Muscle of arm (tissue), 12 donors: ENCODE results near the gene ATP4A. TPM values are rescaled to one million over a fixed set of nuclear protein-coding genes. Genes with fewer than 3 reads are reported as not detected.

Experiments
- DNase-seq: peaks from one replicate; pipeline ENCODE4 v3.0.0-alpha.2; 2013
- polyA plus RNA-seq, 12 donors: library from polyadenylated mRNA; unstranded; fragments of 120-200 nt; gene quantifications; one replicate each; pipeline ENCODE4 v1.2.1, GENCODE V29; 2013; ENCODE audit not compliant: insufficient read length in 12 of 12

The ATP4A gene
- polyA plus RNA-seq, 12 donors = 0.21 to 0.26 TPM; not detected in 10

DNA sequence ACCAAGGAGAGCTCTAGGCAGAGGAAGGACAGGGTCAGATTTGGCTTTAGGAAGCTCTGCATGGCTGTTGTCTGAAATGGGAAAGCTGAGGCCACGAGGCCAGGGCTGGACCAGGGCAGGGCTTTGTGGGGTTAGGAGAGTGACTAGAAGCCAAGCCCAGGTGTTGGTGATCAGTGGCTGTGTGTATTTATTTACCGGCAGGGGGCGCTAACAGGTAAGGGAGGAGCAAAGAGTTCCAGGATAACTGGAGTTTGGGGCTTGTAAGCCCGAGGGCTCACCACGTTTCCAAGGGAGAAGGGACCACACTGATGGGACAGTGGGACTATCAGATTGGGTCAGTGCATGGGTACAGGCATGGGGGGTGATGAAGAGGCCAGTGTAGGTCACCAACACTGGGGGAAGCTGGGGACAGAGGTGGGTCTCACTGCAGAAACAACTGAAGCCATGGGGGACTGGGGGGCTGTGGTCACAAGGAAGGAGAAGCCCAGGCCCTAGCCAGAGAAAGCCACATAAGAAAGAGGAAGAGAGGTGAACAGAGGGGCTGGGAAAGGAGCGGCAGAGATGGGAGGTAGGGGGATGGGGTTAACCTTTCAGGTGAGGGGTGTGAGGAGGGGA is 14.2 kb downstream of the ATP4A start:
- peak; percentile 27 for DNase-seq

DNA sequence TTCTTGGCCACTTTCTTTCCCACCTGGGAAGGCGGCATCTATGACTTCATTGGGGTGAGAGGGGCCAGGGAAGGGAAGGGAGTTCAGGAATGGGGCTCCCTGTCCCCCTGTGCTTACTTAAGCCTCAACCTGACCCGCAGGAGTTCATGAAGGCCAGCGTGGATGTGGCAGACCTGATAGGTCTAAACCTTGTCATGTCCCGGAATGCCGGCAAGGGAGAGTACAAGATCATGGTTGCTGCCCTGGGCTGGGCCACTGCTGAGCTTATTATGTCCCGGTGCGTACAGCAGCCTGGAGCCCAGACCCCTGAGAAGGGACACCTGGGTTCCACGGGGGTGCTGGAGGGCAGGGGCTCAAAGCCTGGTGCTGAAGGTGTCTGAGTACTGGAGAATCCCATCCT is 16.9 kb downstream of the ATP4A start:
- DNase-seq = no peak

DNA sequence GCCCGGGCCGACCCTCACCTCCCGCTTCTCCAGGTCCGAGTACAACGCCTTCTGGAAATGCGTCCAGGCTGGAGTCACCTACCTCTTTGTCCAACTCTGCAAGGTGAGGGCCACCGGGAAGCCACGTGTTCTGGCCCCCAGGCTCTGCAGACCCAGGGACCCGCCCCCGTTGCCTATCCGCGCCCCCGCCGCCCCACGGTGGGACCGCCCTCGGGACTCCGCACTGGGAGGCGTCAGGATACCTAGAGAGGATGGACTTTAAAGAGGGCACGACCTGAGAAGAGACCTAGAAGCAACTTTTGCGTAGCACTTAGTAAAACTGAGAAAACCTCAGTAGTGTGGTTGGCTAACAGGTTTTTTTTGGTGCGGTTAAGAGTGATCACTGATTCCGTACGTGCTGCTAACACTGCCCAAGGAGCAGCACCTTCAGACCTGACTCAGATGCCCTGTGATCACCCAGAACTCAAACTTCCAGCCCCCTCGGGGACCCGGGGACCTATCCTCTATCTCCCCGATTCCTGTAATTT is 17.5 kb downstream of the ATP4A start:
- no peak for DNase-seq

DNA sequence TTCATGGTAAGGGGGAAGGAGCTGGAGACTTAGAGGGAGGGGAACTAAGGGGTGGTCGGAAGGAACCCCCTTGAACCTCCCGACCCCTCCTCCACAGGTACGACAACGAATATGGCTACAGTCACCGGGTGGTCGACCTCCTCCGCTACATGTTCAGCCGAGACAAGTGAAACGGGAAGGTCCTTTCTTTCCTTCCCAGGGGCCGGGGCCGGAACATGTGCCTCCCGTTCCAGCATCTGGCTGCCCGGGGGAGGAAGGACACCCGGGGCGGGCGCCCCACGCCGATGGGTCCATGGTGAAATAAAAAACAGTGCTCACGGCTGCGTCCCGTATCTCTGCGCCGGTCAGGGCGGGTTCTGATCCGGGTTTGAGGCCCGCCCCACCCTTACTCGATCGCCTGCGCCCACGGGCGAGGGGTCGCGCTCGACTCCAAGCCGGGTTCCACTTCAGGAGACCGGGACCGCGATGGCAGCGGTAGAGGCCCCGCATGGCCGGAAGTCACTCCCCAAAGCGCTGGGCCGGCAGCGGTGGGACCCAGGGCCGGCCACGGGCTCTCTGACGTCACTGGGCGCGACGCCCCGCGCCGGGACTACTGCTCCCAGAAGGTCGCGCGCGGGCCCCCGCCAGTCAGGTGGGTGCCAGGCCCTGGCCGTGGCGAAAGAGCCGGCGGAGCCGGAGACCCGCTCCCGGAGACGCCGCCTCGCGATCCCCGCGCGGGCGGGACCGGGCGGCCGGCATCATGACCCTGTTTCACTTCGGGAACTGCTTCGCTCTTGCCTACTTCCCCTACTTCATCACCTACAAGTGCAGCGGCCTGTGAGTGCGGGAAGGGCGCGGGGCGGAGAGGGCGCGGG is 18.2 kb downstream of the ATP4A start, which contains the start of gene TMEM147:
TSS of gene TMEM147 (plus strand) at position 626 of the 854 bp plus-strand sequence. CDS start at position 740, 114 bp downstream.
- DNase-seq = peak; percentile 90

DNA sequence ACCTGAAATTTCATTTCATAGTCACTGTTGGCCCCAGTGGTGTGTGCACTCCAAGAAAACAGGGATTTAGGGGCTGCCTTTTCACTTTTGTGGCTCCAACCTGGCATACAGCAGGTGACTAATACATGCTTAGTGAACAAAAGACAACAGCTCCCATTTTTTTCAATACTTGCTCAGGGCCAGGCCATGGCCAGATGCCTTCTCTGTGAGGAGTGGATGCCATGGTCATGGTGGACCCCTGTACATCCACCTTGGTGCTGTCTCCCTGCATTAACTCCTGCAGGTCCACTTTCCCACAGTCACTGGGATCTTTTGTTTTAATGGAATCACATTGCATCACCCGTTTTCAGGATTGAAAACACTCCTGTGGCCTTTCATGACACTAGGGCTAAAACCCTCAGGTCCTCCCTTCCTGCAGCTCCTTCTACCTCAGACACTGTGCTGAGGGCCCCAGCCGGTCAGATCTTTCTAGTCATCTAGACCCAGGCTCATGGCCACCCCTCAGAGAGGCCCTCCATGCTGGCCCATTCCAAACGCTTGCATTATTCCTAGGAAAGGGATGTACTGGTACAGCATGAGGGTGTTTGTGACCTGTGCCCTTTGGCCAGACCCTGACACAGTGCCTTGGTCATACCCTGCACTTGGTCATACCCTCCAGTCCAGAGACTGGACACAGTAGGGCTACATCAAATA is 19.2 kb downstream of the ATP4A start:
- no peak for DNase-seq

DNA sequence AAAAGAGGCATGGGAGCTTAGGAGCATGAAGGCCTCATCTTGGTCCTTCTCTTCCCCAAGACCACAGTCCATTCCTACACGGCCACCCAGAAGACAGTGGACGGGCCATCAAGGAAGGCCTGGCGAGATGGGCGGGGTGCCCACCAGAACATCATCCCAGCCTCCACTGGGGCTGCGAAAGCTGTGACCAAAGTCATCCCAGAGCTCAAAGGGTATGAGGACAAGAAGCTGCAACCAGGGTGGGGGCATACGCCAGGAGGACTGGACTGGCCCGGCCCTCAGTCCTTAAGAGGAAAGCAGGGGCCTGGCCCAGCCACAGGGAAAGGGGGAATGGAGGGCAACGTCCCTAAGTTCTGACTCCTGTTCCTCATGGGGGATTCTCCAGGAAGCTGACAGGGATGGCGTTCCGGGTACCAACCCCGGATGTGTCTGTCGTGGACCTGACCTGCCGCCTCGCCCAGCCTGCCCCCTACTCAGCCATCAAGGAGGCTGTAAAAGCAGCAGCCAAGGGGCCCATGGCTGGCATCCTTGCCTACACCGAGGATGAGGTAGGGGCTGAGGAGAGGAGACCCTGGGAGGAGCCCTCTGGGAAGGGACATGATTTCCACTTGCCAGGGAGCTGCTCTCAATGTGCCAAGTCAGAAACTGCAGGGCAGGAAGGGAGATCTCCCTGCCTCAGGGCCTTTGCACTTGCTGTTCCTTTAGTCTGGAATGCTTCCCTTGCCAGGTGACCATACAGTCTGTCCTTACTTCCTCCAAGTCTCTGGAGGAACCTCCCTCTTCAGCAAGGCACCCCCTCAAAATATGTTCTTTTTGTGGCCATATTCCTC is 20.0 kb downstream of the ATP4A start:
- no peak for DNase-seq

DNA sequence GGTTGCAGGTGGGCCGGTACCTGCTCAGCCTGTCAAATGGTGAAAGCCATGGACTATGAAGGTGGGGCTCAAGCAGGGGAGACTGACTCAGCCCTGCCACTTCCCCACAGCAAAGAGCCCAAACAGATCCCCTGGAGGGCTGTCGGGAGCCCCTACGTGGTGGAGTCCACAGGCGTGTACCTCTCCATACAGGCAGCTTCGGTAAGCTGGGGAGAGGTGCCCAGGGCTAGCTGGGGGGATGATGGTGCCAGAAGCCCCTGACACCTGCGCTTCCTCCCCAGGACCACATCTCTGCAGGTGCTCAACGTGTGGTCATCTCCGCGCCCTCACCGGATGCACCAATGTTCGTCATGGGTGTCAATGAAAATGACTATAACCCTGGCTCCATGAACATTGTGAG is 21.2 kb downstream of the ATP4A start:
- no peak for DNase-seq

DNA sequence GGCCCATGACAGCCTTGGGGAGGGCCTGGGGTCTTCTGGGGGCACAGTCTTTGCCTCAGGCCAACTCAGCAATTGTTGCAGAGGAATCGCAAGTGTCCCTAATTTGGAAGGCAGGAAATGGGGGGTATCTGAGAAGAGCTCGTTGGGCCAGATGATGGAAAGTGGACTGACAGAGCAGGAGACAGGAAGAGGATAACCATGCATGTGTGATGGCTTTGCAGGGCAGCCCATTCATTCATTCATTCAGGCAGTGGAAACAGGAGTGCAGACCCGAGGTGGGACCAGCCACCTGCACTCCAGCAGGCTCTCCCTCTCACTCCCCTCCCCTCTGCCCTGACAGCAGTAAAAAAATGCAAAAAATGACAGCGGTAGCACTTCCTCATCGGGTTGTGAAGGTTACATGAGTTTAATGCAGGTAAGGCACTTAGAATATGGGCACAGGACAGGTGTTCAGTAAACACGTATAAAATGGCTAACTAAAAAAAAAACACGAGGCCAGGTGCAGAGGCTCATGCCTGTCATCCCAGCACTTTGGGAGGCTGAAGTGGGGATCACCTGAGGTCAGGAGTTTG is 23.0 kb downstream of the ATP4A start:
- no peak for DNase-seq

DNA sequence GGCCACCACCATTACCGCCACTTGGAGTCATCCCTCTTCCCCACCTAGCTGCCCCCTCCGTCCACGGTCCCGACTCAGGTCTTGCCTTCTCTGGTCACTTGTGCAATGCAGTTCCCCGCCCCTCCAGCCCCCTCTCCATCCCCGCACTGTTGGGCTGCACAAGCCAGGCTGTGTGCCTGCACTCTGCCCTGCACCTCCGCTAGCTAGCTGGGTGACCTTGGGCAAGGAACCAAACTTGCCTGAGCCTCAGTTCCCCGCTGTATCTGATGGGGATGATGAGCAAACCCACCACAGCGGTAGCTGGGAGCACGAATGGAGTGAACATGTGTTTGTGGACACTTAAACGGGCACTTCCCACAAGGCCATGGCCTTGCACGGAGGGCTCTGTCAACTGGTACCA is 23.6 kb downstream of the ATP4A start:
- no peak for DNase-seq

DNA sequence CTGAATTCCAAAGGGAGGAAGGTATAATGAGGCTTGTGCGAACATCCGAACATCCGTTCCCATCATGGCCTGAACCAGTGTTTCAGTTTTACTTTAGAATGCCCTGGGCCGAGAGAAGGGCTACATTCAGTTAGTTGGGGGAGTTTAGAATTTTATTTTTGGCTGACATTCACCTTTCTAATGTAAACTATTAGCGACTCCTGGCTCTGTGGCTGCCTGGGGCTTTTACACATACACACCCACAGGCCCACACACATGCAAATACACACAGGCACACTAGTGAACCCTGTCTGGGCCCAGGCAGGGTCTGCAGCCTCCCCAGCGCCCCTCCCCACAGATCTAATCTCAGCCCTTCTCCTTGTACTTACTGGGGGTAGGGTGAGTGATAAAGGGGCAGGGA is 24.1 kb downstream of the ATP4A start:
- DNase-seq = no peak

DNA sequence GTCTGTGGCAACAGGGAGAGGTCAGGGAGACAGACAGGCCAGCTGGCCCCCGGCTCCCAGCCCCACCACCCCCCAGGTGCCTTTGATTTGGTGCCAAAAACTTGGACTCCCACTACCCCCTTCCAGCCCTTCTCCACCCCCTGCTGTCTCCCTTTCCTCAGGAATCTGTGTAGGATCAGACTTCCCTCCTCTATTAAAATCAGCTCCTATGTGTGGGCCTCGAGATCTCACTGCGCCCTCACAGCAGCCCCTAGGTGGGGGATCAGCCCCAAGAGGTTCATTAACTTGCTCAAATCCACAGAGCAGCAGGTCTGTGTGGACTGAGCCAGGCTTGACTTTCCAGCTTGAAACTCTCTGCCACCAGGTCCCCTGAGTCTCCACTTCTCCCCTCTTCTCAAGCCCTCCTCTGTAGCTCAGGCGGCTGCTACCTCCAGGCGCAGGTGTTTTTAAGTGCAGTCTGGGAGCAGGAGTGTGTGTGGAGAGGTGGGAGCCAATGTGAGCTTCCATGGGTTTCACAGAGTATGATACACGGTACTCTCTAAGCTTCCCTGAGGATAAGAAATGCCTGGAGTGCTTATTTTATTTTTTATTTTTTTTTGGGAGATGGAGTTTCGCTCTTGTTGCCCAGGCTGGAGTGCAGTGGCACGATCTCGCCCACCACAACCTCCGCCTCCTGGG is 28.5 kb downstream of the ATP4A start:
- DNase-seq = no peak

DNA sequence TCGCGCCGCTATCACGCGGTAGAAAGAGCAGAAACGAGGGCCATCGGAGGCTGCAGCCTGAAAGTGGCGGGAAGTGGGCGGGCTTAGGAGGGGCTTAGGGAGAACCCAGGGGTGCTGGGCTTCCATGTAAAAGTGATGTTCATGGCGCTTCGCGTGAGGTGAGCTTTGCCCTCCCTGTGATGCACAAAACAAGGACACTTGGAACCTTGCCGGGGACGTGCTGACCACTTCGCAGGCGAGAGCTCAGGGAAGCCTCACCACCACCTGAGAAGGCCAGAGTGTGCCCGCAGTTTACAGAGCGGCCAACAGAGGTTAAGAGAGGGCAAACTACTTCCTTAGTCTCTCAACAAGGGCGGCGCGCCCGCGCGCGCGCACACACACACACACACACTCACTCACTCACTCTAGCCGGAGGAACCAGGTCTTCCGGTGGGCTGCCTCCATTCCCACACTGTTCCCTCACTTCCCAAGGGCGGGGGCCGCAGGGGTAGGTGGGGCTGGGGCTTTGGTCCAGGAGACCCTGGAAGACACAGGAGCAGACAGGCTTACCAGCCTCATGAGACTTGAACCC is 29.6 kb downstream of the ATP4A start:
- no peak for DNase-seq

DNA sequence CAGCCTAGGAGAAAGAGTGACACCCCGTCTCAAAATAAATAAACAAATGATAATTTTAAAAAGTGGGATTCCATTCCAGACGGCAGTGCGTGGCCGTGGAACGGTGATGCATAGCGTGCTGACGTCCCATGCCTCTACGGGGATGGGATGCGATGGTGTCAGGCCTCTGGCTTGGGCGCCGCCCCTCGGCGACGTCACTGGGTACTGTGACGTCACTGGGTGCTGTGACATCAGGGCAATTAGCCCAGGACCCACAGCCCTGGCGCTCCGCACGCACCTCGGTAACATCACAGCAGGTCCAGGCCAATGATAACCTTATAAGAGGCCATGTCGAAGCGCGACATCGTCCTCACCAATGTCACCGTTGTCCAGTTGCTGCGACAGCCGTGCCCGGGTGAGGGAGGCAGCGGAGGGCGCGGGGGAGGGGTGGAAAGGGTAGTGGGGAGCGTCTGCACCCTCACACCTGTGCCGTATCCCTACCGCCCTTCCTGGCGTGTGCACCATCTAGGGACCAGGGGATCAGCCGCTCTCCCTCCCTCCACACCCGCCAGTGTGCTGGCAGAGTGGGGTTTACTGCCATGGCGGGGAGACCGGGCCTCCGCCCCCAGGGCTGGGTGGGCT is 30.1 kb downstream of the ATP4A start, which contains the start of gene GAPDHS:
TSS of gene GAPDHS (plus strand) at position 256 of the 621 bp plus-strand sequence. CDS start at position 328, 72 bp downstream.
- no peak for DNase-seq

DNA sequence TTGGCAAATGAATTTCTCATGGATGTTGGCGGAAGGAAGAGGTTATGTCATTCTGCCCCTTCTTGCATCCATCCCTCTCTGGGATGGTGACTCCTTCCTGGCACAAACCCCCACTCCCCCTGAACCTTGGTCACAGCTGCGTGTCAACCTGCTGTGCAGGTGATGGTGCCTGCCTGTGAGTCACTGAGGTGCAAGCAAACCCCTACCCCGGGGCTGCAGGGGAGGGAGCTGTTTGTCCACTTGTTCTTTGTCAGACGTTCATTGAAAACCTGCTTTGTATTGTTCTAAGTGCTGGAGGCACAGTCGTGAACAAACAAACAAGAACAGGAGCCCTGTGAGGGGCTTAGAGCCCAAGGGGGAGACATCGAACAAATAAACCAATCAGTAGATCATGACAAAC is 32.2 kb downstream of the ATP4A start:
- DNase-seq = no peak

DNA sequence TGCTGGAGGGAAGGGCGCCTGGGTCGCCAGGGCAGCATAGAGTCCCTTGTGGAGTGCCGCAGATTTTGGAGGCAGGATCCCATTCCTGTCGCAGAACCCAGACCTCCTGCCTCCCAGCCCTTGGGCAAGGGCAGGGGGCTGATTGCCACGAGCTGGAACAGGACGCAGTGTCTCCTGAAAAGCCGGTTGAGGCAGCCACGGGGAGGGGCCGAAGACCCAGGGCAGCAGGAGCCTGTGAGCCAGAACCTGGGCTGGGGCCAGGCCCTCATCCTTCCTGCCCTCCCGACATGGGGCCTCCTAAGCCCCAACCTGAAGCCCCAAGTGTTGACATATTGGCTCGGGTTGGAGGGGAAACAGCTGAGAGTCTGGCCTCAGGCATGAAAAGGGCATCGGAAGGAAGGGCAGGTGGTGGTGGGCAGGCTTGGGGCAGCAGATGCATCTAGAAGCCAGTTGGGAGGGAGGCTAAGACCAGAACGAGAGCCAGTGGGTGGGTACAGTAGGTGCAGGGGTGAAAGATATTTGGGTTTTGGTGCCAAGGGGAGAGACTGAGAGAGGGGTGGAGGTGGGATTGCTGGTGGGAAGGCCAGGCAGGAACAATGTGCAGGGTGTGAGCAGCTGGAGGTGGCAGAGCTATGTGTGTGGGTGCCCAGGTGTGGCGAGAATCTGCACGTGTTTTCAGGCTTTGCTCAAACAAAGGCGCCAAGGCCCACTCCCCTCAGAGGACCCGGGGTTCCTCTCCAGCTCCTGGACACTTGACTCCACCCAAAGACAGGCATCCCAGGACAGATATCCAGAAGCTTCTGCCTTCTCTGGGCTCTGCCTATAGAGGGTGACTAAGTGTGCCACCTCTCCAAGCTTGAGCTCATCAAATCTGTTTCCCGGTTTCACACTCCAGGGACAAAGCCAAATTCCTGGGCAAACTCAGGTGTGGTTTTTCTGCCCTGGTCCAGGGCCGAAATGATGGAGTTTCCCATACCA is 33.9 kb downstream of the ATP4A start:
- DNase-seq = no peak

DNA sequence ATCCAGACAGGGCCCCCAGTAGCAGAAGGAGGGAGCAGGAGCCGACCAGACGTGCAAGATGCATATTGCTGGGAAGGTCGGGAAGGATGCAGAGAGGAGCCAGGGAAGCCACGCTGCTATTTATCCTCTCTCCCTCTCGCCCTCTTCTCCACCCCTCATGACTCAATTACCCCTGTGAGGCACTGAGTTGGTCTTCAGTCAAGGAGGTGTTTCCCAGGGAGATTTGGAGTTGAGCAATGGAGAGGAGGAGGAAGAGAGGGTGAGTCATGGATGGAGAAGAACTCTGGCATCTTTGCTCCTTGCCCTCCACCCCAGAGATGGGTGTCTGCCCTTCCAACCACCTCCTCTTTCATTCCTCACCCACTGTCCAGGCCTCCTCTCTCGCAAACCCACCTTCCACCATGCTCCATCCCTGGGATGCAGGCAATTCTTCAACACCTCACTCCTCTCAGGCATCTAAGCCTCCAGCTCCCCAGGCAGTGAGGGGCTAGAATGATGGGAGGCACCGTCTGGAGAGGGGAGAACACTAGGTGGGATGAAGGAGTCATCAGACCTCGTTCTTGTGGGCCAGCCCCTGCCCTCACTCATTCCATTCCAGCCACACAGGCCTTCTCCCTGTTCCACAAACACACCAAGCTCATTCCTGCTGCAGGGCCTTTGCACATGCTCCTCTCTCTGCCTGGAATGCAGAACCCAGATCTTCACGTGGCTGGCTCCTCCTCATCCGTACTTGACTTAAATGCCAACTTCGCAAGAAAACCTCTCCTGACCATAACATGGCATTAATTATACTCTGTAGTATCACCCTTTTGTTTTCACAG is 35.0 kb downstream of the ATP4A start, which contains the start of gene SBSN:
TSS of gene SBSN (minus strand) at position 94 of the 821 bp plus-strand sequence. CDS start at position 64, 30 bp downstream.
- DNase-seq = no peak

DNA sequence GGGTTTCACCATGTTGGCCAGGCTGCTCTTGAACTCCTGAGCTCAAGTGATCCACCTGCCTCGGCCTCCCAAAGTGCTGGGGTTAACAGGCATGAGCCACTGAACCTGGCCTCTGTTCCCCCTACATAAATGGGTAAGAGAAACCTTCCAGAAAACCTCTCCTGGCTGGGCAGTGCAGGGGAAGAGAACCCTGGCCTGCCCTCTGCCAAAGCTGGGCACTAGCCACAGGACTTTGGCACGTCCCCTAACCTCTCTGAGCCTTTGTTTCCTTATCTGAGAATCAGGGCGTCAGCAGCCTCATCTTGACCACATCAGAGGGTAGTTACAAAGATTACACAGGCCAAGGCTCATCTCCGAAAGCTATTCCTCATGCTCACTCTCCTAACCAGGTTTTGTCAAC is 37.6 kb downstream of the ATP4A start:
- DNase-seq = no peak
